ENCODE measurements around the gene CNDP1.

- TF ChIP-seq CTCF (IDR thresholded peaks at IDR 0.05) (no peak), POLR2A (IDR thresholded peaks at IDR 0.05) (no peak)
Measured at GRCh38 chr18:74610051-74610615, 75.8 kb downstream of the CNDP1 start.

All from body of pancreas (tissue), 4 donors.